Spleen (tissue), 11 donors: ENCODE data around the gene PLXNA2. TPM values are rescaled to one million over a fixed set of nuclear protein-coding genes. Genes with fewer than 3 reads are reported as not detected.

Source experiments
- DNase-seq: peaks from one replicate; pipeline ENCODE4 v3.0.0-alpha.2; 2020
- H3K27ac ChIP-seq, 8 donors: fragments of 200-600 bp; sonication (generic) in 7 of 8; 1 replicate in 4 of 8; 2 replicates in 4 of 8; pipeline versions ENCODE4 v1.5.0 to v1.8.0; 2016 to 2021; ENCODE audit warnings: inconsistent platforms in 4 of 8, mild to moderate bottlenecking in 4 of 8, moderate library complexity in 1 of 8
- H3K27me3 ChIP-seq, 7 donors: fragments of 200-600 bp; sonication (generic) in 6 of 7; replicated peaks in 1 of 7; 1 replicate in 4 of 7; 2 replicates in 3 of 7; pipeline versions ENCODE4 v1.5.0 to v1.8.0; 2016 to 2021; ENCODE audit warnings: inconsistent platforms in 3 of 7, mild to moderate bottlenecking in 1 of 7
- H3K36me3 ChIP-seq, 6 donors: fragments of 200-600 bp; sonication (generic) in 5 of 6; 1 replicate in 4 of 6; 2 replicates in 2 of 6; pipeline versions ENCODE4 v1.5.0 to v1.8.0; 2016 to 2021; ENCODE audit warnings: inconsistent platforms in 2 of 6
- H3K4me1 ChIP-seq, 6 donors: fragments of 200-600 bp; sonication (generic) in 5 of 6; 1 replicate in 3 of 6; 2 replicates in 3 of 6; pipeline versions ENCODE4 v1.5.0 to v1.8.0; 2016 to 2021; ENCODE audit warnings: inconsistent platforms in 3 of 6
- H3K4me3 ChIP-seq, 8 donors: fragments of 200-600 bp; sonication (generic) in 7 of 8; 1 replicate in 4 of 8; 2 replicates in 4 of 8; pipeline versions ENCODE4 v1.5.0 to v1.8.0; 2016 to 2021; ENCODE audit warnings: inconsistent platforms in 4 of 8, mild to moderate bottlenecking in 4 of 8, moderate library complexity in 2 of 8
- H3K9me3 ChIP-seq, 8 donors: fragments of 200-600 bp; sonication (generic) in 7 of 8; 1 replicate in 4 of 8; 2 replicates in 4 of 8; pipeline versions ENCODE4 v1.5.0 to v1.8.0; 2016 to 2021; ENCODE audit warnings: inconsistent platforms in 4 of 8
- POLR2A ChIP-seq, 3 donors: fragments of 450-650 bp; IDR thresholded peaks; one replicate each; pipeline ENCODE4 v1.5.1; 2017; ENCODE audit warnings: antibody characterized with exemption in 3 of 3, mild to moderate bottlenecking in 1 of 3
- POLR2AphosphoS5 ChIP-seq, 3 donors: sonication (generic); formaldehyde crosslinking; IDR thresholded peaks; one replicate each; pipeline ENCODE4 v1.5.1; 2017; ENCODE audit warnings: antibody characterized with exemption in 3 of 3
- WGBS, 5 donors: extraction: QIAGEN DNeasy Blood & Tissue Kit in 3 of 5; methylation state at CpG; one replicate each; pipeline versions ENCODE4 v1.1.5 to v1.1.7; 2013 to 2018; 5-methylcytosine and 5-hydroxymethylcytosine counted together
- intact Hi-C: fragments of 100-400 bp; cut with DNase I; formaldehyde crosslinking; loops from one replicate; pipeline ENCODE4 v1.15.0; 2023; ENCODE audit warnings: low total_unique reads
- polyA plus RNA-seq, 3 donors: library from polyadenylated mRNA; stranded (reverse); fragments of 200-250 nt; gene quantifications; one replicate each; pipeline ENCODE4 v1.2.1, GENCODE V29; 2013
- total RNA-seq, 7 donors: library from RNA; depleted of rRNA in 3 of 7; stranded (reverse); fragments of >200 nt in 3 of 7; fragmentation: NEBNext Ultra II Directional in 4 of 7; extraction: Animal tissue kit (Norgen Biotek cat#: 25700) in 4 of 7; gene quantifications; one replicate each; pipeline versions ENCODE4 v1.1.0 to v1.2.1, GENCODE V29; 2016 to 2021
- TF ChIP-seq, protein P1 (sequence below), 11 experiments: fragments of 200-600 bp in 7 of 11; fragments of 450-650 bp in 4 of 11; sonication (generic) in 4 of 11; IDR thresholded peaks in 8 of 11; conservative IDR thresholded peaks in 3 of 11; 1 replicate in 7 of 11; 2 replicates in 4 of 11; pipeline versions ENCODE4 v1.4.0 to v1.8.0; 2016 to 2021; ENCODE audit warnings: antibody characterized with exemption in 11 of 11, inconsistent platforms in 4 of 11, mild to moderate bottlenecking in 1 of 11
- donor health status: healthy with polysubstance abuse.
- donor health status: DM: no; HTN: no; CAD: no; lungs with moderate emphysema.
- donor health status: DM: no; HTN: no; CAD: no.
- donor health status: Bipolar disorder and iron deficiency.
- donor health status: healthy.
- donor health status: DM: no; HTN: no; CAD: no.
- donor health status: DM: yes; HTN: yes; CAD: no.

The PLXNA2 gene
- total and polyA plus RNA-seq, 10 donors, result 0.93 to 16.9 (median 7.0) TPM

DNA sequence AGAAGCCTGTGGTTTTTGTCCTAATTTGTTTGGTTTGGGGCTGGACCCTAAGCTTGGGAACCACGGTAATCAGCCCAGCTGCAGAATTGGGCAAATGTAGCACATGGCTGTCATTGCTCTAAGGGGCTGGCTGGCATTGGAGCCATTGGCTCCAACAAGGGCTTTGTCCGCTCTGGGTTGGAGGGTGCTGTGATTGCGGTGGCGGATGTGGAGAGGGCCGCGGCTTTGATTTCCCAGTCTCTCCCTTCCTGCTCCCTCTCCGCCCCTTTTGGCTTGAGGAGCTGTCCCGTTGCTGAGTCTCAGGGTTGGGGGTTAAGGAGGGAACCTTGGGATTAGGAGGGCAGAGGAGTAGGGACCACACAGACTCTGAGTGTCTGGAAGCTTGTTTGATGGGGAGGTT is 241.5 kb downstream of the PLXNA2 start:
- no peak for TF ChIP-seq POLR2AphosphoS5 (IDR thresholded peaks at IDR 0.05)
- TF ChIP-seq POLR2A (IDR thresholded peaks at IDR 0.05), result no peak
- TF ChIP-seq, protein P1, sequence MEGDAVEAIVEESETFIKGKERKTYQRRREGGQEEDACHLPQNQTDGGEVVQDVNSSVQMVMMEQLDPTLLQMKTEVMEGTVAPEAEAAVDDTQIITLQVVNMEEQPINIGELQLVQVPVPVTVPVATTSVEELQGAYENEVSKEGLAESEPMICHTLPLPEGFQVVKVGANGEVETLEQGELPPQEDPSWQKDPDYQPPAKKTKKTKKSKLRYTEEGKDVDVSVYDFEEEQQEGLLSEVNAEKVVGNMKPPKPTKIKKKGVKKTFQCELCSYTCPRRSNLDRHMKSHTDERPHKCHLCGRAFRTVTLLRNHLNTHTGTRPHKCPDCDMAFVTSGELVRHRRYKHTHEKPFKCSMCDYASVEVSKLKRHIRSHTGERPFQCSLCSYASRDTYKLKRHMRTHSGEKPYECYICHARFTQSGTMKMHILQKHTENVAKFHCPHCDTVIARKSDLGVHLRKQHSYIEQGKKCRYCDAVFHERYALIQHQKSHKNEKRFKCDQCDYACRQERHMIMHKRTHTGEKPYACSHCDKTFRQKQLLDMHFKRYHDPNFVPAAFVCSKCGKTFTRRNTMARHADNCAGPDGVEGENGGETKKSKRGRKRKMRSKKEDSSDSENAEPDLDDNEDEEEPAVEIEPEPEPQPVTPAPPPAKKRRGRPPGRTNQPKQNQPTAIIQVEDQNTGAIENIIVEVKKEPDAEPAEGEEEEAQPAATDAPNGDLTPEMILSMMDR (IDR thresholded peaks at IDR 0.05 in 8 of 11, conservative IDR thresholded peaks at IDR 0.05 in 3 of 11), result no peak
- H3K4me1 ChIP-seq, result peaks cover 0 to 5% (median 0%) of the 10 kb centered on the region in 6 donors
- H3K27ac ChIP-seq, result no peak overlapping the region
- H3K27me3 ChIP-seq, result no peaks in the 10 kb centered on the region
- intact Hi-C loops, result no loop called here
- no peaks in the 10 kb centered on the region for H3K36me3 ChIP-seq
- WGBS, 5 donors, result 87 to 99% (median 90%) methylated on average over 8 of the region's 8 CpGs
- no peak for DNase-seq
- no peak overlapping the region for H3K4me3 ChIP-seq
- H3K9me3 ChIP-seq, result peaks cover 0 to 4% (median 0%) of the 10 kb centered on the region in 8 donors

DNA sequence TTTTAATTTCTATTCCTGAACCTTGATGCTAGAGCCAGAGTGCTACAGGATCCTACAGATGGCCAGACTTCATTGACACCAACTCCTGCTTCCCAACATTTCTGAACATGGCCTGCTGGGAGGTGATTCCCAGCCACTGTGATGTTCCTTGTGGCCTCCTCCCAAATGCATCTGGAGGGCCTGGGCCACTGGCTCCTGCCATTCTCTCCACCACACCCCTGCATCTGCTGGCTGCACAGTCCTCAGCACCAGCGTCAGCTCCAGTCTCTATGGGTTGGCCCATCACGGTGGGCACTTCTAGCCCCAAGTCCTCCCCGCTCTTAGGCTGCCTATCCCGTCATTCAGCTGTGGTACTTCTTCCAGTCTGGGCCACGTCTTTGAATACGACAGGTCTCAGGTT is 242.1 kb downstream of the PLXNA2 start:
- Histone ChIP-seq H3K9me3 (peaks cover 0 to 4% (median 0%) of the 10 kb centered on the region in 8 donors), H3K27me3 (no peaks in the 10 kb centered on the region), H3K4me3 (no peak overlapping the region), H3K36me3 (no peaks in the 10 kb centered on the region), H3K4me1 (peaks cover 0 to 8% (median 0%) of the 10 kb centered on the region in 6 donors), H3K27ac (no peak overlapping the region)
- intact Hi-C loops, result no loop called here
- no peak for DNase-seq
- TF ChIP-seq POLR2AphosphoS5 (IDR thresholded peaks at IDR 0.05) (no peak), POLR2A (IDR thresholded peaks at IDR 0.05) (no peak)
- TF ChIP-seq, protein P1 (IDR thresholded peaks at IDR 0.05 in 8 of 11, conservative IDR thresholded peaks at IDR 0.05 in 3 of 11), result no peak
- 92 to 95% (median 95%) methylated on average over 6 of the region's 6 CpGs for WGBS, 5 donors

DNA sequence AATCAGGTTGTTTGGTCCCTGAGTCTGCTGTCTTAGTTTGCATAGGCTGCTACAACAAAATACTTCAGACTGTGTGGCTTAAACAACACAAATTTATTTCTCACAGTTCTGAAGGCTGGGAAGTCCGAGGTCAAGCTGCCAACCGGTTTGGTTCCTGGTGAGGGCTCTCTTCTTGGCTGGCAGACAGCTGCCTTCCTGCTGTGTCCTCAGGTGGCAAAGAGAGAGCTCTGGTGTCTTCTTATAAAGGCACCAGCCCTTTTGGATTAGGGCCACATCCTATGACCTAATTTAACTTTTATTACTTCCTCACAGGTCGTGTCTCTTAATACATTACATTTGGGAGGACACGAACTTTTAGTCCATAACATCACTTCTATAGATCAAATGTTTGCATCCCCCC is 243.7 kb downstream of the PLXNA2 start:
- H3K27ac ChIP-seq, result no peak overlapping the region
- WGBS, 5 donors, result 59 to 83% (median 70%) methylated on average over 4 of the region's 4 CpGs
- intact Hi-C loops, result no loop called here

DNA sequence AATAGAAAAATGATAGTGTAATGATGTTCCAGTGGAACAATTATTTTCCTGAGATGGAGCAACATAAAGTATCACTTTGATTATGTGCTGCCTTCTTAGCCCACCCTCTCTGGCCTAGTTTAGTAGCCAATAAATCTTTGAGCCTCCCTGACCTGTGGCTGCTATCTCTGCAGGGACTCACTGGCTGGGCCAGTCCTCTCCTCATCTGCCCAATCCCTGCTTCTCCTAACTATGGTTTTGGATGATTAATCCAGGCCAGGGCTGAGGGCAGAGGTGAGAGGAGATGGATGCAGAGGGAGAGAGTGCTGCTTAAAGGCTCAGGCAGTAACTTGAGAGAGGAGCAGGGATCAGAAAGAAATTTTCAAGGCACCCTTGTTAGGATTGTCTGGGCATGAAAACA is 244.2 kb downstream of the PLXNA2 start:
- TF ChIP-seq, protein P1 (IDR thresholded peaks at IDR 0.05 in 8 of 11, conservative IDR thresholded peaks at IDR 0.05 in 3 of 11), result no peak
- TF ChIP-seq POLR2A (IDR thresholded peaks at IDR 0.05) (no peak), POLR2AphosphoS5 (IDR thresholded peaks at IDR 0.05) (no peak)
- Histone ChIP-seq H3K36me3 (no peaks in the 10 kb centered on the region), H3K27me3 (no peaks in the 10 kb centered on the region), H3K4me1 (peaks cover 0 to 8% (median 0%) of the 10 kb centered on the region in 6 donors), H3K4me3 (no peak overlapping the region), H3K27ac (no peak overlapping the region), H3K9me3 (peaks cover 0 to 4% (median 0%) of the 10 kb centered on the region in 8 donors)
- intact Hi-C loops, result no loop called here
- DNase-seq, result no peak

More for the DNA sequence above, 243.7 kb downstream of the PLXNA2 start:
- no peaks in the 10 kb centered on the region for H3K27me3 ChIP-seq
- TF ChIP-seq POLR2AphosphoS5 (IDR thresholded peaks at IDR 0.05) (no peak), POLR2A (IDR thresholded peaks at IDR 0.05) (no peak)
- TF ChIP-seq, protein P1 (IDR thresholded peaks at IDR 0.05 in 8 of 11, conservative IDR thresholded peaks at IDR 0.05 in 3 of 11), result no peak
- H3K4me3 ChIP-seq, result no peak overlapping the region
- peaks cover 0 to 4% (median 0%) of the 10 kb centered on the region in 8 donors for H3K9me3 ChIP-seq
- H3K36me3 ChIP-seq, result no peaks in the 10 kb centered on the region
- H3K4me1 ChIP-seq, result peaks cover 0 to 8% (median 0%) of the 10 kb centered on the region in 6 donors
- no peak for DNase-seq
